Subcutaneous adipose tissue (tissue), 4 donors: ENCODE measurements around the gene FAM199X. TPM values are rescaled to one million over a fixed set of nuclear protein-coding genes. Genes with fewer than 3 reads are reported as not detected.

Experiments used
- CTCF ChIP-seq: fragments of 450-650 bp; IDR thresholded peaks from one replicate; pipeline ENCODE4 v1.5.1; 2016; ENCODE audit warnings: low read depth, mild to moderate bottlenecking, control low read depth, antibody characterized with exemption, moderate library complexity
- total RNA-seq, 4 donors: library from RNA; depleted of rRNA; stranded (reverse); fragments of >200 nt; gene quantifications; one replicate each; pipeline ENCODE4 v1.1.0, GENCODE V29; 2016

FAM199X gene
- total RNA-seq, 4 donors from 2014 or later: 33.5 to 93.1 (median 54.7) TPM

- no peak for TF ChIP-seq CTCF
Measured at GRCh38 chrX:104166735-104167436, 633 bp downstream of the FAM199X start.

DNA sequence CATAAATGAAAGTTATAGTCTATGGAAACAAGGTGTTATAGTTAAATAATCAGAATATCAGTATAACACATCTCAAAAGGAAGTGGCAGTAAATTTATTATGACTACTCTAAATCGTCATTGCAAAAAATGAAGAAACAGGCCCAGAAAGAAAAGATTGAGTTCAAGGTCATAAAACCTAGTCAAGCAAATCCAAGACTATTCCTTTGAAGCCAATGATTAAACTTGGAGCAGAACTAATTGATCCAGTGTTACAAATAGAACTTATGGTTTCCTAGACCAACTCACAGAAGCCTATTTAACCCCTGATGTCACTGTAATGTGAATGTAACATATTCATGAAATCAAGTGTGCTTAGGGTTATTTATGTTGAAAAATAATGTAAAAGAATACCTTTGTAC, 1.9 kb downstream of the FAM199X start:
- no peak for TF ChIP-seq CTCF

DNA sequence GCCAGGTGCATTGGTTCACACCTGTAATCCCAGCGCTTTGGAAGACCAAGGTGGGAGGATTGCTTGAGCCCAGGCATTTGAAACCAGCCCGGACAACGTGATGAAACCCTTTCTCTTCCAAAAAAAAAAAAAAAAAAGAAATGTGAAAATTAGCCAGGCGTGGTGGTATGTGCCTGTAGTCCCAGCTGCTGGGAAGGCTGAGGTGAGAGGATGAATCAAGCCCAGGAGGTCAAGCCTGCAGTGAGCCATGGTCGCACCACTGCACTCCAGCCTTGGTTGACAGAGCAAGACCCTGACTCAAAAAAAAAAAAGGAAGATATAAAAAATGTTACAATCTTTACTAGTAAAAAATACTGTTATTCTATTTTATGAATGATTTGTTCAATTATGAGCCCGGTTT, 5.9 kb downstream of the FAM199X start:
- no peak for TF ChIP-seq CTCF

GRCh38 chrX:104172788-104173187, 6.5 kb downstream of the FAM199X start:
- no peak for TF ChIP-seq CTCF

DNA sequence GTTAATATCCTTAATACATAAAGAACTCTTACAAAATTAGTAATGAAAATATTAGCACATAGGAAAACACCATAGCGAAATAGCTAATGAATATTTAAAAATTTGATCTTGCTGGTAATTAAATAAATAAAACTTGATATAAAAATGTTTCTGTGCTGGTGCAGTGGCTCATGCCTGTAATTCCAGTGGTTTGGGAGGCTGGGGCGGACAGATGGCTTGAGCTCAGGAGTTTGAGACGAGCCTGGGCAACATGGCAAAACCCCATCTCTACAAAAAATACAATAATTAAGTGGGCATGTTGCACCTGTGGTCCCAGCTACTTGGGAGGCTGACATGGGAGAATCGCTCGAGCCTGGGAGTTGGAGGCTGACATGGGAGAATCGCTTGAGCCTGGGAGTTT, 7.6 kb downstream of the FAM199X start:
- no peak for TF ChIP-seq CTCF

DNA sequence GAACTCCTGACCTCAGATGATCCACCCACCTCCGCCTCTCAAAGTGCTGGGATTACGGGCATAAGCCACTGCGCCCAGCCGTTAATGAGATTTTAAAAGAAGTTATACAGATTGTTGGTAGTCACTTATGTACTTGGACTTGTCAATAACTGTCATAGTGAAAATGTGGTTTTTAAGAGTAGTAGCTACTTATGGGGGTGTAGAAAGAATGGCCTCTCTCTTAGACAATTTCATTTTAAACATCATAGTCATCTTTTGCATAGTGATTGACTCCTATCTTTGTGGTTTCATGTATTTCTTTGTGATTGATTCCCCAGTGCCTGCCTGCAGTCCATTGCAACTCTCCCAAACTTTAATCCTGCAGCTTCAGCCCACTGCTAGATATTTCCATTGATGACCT, 17.4 kb downstream of the FAM199X start:
- TF ChIP-seq CTCF: no peak

GRCh38 chrX:104187931-104188330, 21.7 kb downstream of the FAM199X start:
- TF ChIP-seq CTCF: no peak
